Activated T-cell treated with anti-CD3 and anti-CD28 coated beads, Interleukin-2, amount 50 U/mL, for 4 hours (primary cell): ENCODE data around the gene IMMP2L. TPM values are rescaled to one million over a fixed set of nuclear protein-coding genes. Genes with fewer than 3 reads are reported as not detected.

Source experiments
- ATAC-seq, 2 donors: fragments of 200-7000 bp; cut with Tn5 transposase; one replicate each; pipeline ENCODE4 v1.10.0; 2021
- DNase-seq: peaks from one replicate; pipeline ENCODE4 v3.0.0-alpha.2; 2020
- H3K27me3 Mint-ChIP-seq: one replicate; pipeline ENCODE4 v1.8.0; 2021; ENCODE audit warnings: low read depth, mixed read lengths
- H3K36me3 Mint-ChIP-seq: one replicate; pipeline ENCODE4 v1.8.0; 2022; ENCODE audit warnings: mixed read lengths; ENCODE audit not compliant: insufficient read depth
- H3K4me1 Mint-ChIP-seq: one replicate; pipeline ENCODE4 v1.8.0; 2021; ENCODE audit warnings: low read depth, mixed read lengths
- H3K4me3 Mint-ChIP-seq: one replicate; pipeline ENCODE4 v1.8.0; 2021; ENCODE audit warnings: mild to moderate bottlenecking, moderate library complexity, mixed read lengths
- H3K9me3 Mint-ChIP-seq: one replicate; pipeline ENCODE4 v1.8.0; 2021; ENCODE audit warnings: mixed read lengths
- total RNA-seq, 3 donors: library from RNA; stranded (reverse); gene quantifications; one replicate each; pipeline ENCODE4 v1.2.1, GENCODE V29; 2021

The IMMP2L gene
- total RNA-seq, 3 donors from 2014 or later: 18.7 to 22.9 (median 19.2) TPM

- ATAC-seq (no peak), DNase-seq (no peak)
- no peaks in the 10 kb centered on the region for H3K27me3 Mint-ChIP-seq
- no peaks in the 10 kb centered on the region for H3K9me3 Mint-ChIP-seq
- H3K36me3 Mint-ChIP-seq: no peaks in the 10 kb centered on the region
- no peak overlapping the region for H3K4me3 Mint-ChIP-seq
- H3K4me1 Mint-ChIP-seq: no peaks in the 10 kb centered on the region
These were observed 937.0 kb downstream of the IMMP2L start for GRCh38 chr7:110625294-110625693.

DNA sequence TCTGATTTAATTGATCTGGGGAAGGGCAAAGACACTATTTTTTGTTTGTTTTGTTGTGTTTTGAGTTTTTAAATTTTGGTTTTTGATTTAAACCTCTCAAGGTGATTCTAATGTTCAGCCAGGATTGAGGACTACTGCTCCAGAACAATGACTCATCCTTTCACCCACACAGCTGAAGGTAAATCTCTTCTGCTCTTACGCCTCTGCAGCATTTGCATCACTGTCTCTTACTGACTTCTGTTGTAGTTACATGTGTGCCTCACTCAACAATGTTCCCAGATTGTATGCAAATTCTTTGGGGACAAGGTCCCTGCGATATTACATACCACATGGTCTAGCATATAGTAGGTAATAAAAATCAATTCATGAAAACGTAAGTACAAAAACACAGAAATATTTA, 938.9 kb downstream of the IMMP2L start:
- DNase-seq: no peak
- no peaks in the 10 kb centered on the region for H3K9me3 Mint-ChIP-seq
- no peak overlapping the region for H3K4me3 Mint-ChIP-seq
- no peak for ATAC-seq
- no peaks in the 10 kb centered on the region for H3K27me3 Mint-ChIP-seq
- H3K4me1 Mint-ChIP-seq: no peaks in the 10 kb centered on the region
- no peaks in the 10 kb centered on the region for H3K36me3 Mint-ChIP-seq

DNA sequence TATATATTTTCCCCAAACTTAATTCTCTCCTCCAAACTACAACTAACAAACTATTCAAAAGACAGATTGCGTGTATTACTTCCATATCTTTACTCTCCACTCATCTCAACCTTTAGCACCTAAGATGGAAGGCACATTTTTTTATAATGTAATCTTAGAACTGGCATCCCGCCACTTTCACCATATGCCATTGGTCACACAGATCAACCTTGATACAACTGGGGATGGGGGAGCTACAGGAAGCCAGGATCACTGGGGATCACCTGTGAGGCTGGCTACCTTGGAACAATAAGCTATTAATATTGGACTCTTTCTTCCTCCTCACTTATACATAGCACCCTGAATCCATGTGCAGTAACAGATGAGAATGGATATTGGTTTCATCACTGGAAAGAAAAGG, 941.0 kb downstream of the IMMP2L start:
- Mint-ChIP-seq H3K27me3 (no peaks in the 10 kb centered on the region), H3K4me3 (no peak overlapping the region), H3K36me3 (no peaks in the 10 kb centered on the region), H3K9me3 (no peaks in the 10 kb centered on the region), H3K4me1 (no peaks in the 10 kb centered on the region)
- DNase-seq (no peak), ATAC-seq (no peak)

- Mint-ChIP-seq H3K9me3 (no peaks in the 10 kb centered on the region), H3K4me3 (no peak overlapping the region), H3K27me3 (no peaks in the 10 kb centered on the region), H3K4me1 (no peaks in the 10 kb centered on the region), H3K36me3 (no peaks in the 10 kb centered on the region)
- ATAC-seq: no peak
- DNase-seq: no peak
These were observed 942.1 kb downstream of the IMMP2L start for GRCh38 chr7:110620110-110620735.
